IPS DF 4.7 (cell line): ENCODE results near the gene FAM43A.

ENCODE experiments used
- DNase-seq: peaks from one replicate; pipeline ENCODE4 v3.0.0-alpha.2; 2013; ENCODE audit warnings: low spot score; ENCODE audit errors: extremely low read depth

Gene FAM43A

GRCh38 chr3:194685718-194686413, at the start of gene FAM43A:
FAM43A (plus strand) TSS chr3:194685883; CDS start chr3:194686827, 944 bp downstream.
- no peak for DNase-seq

- DNase-seq = no peak
These were observed 48.6 kb upstream of the FAM43A start for GRCh38 chr3:194637066-194637465.

- DNase-seq = no peak
These were observed 47.9 kb upstream of the FAM43A start for GRCh38 chr3:194637541-194638400.

GRCh38 chr3:194638991-194639605, 46.6 kb upstream of the FAM43A start:
- DNase-seq = no peak

GRCh38 chr3:194640829-194641228, 44.9 kb upstream of the FAM43A start:
- DNase-seq = no peak

GRCh38 chr3:194642769-194643168, 42.9 kb upstream of the FAM43A start:
- no peak for DNase-seq

GRCh38 chr3:194647747-194648146, 37.9 kb upstream of the FAM43A start:
- DNase-seq = no peak

GRCh38 chr3:194654443-194654842, 31.2 kb upstream of the FAM43A start:
- DNase-seq = no peak

GRCh38 chr3:194657439-194657838, 28.2 kb upstream of the FAM43A start:
- no peak for DNase-seq

- DNase-seq = no peak
These were observed 27.0 kb upstream of the FAM43A start for GRCh38 chr3:194658477-194659242.

- no peak for DNase-seq
These were observed 25.9 kb upstream of the FAM43A start for GRCh38 chr3:194659778-194660177.

- DNase-seq = no peak
These were observed 24.3 kb upstream of the FAM43A start for GRCh38 chr3:194661374-194661773.

- DNase-seq = no peak
These were observed 23.7 kb upstream of the FAM43A start for GRCh38 chr3:194661946-194662345.

- DNase-seq = no peak
These were observed 20.8 kb upstream of the FAM43A start for GRCh38 chr3:194664857-194665256.

- no peak for DNase-seq
These were observed 18.3 kb upstream of the FAM43A start for GRCh38 chr3:194667363-194667762.

GRCh38 chr3:194671511-194671899, 14.2 kb upstream of the FAM43A start:
- no peak for DNase-seq

GRCh38 chr3:194671900-194672808, 13.5 kb upstream of the FAM43A start, which contains the start of gene LSG1:
LSG1 (minus strand) TSS chr3:194672191; CDS start chr3:194672162, 29 bp downstream.
- DNase-seq = peak; percentile 85

- no peak for DNase-seq
These were observed 12.8 kb upstream of the FAM43A start for GRCh38 chr3:194672876-194673275.

GRCh38 chr3:194673761-194674160, 11.9 kb upstream of the FAM43A start:
- no peak for DNase-seq

GRCh38 chr3:194675081-194675640, 10.5 kb upstream of the FAM43A start:
- no peak for DNase-seq
